NCI-H524 (cell line): ENCODE measurements around the gene UCKL1.
"Not testable (repeated sequence)": the region's sequence is repeated elsewhere in the genome, so short reads cannot be mapped to it uniquely, and the experiment has no call there.

Source experiments
- DNase-seq, 2 experiments: peaks; one replicate each; lab custom pipeline; 2025; lab: John Stamatoyannopoulos, UW

The UCKL1 gene

DNA sequence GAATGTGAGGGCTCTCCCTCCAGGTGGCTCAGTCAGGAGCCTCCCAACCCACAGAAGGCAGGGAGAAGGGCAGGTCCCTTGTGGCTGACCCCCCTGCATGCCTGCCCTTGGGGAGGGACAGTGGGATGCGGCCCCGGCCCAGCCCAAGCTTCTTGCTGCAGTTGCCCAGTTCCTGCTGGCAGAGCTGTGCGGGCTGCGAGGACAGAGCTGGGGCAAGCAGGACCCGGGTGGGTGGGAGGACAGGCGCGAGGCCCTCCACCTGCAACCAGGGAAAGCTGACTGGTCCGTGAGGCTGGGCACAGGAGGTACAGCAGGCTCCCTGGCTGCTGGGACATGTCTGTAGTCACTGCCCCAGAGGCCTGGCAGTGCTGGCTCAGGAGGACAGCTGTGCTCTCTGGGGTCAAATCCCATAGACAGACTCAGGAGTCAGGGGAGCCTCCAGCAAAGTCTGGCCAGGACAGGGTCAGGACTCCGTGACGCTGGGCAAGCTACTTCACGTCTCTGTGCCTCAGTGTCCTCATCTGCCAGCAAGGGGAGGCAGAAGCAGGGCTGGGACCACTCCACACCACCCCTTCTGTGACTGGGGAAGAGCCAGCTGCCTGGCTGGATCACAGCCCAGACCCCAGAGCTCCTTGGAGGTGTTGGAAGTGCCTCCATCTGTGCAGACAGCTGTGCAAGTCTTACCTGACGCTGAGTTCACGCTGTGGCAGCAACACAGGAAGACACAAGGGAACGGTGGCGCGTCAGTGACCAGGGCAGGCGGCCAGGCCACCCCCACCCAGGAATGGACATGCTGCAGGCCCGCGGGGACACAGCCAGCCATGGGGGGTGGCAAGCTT, 13.0 kb downstream of the UCKL1 start:
- peak; percentile 76 to 84 for DNase-seq

DNA sequence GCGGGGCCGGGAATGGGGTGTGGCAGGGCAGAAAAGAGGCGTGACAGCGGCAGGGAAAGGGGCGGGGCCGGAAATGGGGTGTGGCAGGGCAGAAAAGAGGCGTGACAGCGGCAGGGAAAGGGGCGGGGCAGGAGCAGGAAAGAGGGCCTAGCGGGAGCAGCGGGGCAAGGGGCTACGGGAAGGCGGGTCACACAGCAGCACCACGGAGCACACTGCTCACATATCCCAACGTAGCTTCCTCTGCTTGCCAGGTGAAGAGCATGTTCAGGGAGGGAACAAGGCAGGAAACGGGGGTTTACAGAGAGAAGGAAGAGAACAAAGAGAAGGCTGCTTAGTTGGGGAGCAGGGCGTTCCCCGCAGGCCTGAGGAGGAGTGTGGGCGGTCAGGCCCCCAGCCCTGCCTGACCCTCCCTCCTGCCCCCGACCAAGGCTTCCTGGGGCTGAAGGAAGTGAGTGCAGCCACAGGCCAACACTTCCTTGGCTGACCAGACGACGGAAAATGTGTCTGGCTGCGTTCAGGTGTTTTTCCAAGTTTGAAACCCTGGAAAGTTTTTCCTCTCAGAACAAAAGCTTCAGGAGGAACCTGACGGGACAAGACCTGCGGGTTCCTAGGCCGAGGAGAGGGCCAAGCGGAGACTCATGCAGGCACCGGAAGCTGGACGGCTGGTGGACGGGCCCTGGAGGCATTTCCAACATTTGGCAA, 13.8 kb downstream of the UCKL1 start:
- DNase-seq: no peak

DNA sequence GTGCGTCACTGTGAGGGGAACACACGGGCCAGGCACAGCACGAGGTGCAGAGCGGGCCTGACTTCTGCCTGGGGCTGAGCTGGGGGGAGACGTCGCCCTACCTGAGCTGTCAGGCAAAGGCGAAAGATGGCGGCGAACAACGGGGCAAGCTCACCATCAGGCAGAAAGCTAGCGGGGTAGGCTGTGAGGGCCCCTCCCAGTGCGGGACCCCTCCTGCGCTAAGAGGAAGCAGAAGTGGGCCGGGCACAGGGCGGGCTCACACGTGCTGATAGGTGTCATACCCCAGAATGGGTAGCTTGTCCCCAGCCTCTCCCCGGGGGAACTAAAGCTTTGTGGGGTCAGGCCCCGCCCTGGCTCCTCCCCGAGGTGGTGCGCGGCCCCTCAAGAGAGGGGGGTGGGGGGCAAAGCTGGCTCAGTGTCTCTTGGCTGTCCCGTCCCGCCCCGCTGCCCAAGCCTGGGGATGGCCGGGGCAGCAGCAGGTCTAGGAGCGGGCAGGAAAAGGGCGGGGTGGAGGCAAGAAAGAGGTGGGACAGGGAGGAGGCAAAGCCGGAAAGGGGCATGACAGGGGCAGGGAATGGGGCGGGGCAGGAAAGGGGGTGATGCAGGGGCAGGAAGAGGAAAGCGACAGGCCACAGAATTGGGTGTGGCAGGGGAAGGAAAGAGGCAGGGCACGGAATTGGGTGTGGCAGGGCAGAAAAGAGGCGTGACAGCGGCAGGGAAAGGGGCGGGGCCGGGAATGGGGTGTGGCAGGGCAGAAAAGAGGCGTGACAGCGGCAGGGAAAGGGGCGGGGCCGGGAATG, 14.7 kb downstream of the UCKL1 start:
- DNase-seq: no peak

DNA sequence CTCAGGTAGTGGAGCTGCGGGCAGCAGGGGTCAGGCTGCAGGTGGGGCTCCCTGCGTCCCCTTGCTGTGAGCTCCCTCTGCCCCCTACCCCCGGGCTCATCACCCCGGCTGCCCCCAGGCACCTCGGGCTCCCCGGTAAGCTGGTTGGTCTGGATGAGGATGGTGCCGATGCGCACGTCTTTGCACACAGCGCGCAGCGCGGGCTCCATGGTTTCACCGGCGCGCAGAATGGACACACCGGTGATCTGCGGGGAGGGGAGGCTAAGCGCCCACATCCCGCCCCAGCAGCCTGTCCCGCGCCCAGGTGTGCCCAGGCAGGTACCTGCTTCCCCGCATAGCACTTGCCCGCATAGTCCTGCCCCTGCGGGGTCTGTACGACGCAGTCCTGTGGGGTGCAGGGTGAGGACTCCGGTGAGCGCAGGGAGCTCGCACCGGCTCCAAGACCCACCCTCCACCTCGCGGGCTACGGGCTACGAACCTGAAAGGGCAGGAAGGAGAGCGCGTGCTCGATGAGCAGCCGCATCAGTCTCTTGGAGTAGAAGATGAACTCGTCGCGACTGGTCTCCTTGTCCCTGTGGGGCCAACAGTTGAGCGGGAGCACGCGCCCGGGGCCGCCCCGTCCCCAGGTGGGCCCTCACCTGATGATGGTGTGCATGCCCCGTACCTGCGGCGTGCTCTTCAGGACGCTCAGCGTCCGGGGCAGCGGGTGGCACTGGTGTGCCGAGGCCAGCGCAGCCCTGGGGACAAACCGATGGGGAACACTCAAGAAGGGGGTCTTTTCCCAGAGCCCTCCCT, 15.5 kb downstream of the UCKL1 start:
- DNase-seq: no peak

DNA sequence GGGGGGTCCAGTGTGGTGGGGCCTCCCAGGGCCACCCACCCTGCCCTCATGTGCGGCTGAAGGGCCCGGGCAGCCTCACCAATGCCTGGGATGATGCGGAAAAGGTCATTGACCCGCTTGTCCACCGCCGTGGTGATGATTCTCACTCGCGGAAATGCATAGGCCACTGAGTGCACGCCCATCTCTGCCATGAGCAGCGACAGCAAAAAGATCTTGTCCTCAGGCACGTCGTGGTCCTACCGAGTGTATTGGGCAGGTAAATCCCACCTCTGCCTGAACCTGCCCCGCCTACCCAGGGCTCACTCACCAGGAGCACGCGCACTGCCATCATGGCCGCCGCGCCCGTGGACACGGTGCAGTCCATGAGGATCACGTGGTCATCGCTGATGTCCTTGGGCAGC, 16.1 kb downstream of the UCKL1 start:
- no peak for DNase-seq

DNA sequence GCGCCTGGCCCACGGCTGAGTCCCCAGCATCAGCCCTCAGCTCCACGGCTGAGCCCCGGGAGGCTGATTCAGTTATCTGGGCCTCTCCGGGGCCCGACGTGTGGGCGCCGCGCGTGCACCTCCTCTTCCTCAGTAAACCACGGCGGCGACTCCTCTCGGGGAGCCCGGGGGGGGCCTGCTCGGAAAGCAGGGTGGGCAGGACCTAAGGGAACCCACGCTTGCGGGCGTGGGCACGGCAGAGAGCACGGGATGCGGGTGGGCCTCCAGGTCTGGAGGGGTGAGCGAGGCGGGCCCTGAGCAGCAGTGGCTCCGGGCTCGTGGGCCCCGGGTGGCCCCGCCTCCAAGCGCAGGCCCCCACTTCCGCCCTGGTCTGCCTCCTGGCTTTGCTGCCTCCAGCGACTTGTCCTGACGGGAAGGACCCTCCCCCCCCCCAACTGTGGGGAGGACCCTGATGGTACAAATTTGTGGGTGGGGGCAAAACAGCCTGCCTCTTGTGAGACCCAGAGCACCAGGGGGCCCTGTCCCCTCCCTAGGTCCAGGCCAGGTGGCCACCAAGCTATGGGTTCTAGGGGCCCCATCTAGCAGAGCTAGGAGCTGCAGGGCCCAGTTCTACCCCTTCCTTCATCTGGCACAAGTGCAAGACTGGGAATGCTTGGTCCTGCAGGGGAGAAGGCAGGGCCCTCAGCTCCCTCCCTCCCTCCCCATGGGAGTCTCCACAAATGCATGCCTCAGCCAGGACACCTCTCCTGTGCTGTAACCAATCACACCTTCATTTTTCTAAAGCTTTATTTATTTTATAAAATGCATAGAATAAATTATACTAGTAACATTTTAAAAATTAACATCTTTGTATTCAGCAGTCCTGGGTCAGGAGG, 16.9 kb downstream of the UCKL1 start:
- DNase-seq: no peak

DNA sequence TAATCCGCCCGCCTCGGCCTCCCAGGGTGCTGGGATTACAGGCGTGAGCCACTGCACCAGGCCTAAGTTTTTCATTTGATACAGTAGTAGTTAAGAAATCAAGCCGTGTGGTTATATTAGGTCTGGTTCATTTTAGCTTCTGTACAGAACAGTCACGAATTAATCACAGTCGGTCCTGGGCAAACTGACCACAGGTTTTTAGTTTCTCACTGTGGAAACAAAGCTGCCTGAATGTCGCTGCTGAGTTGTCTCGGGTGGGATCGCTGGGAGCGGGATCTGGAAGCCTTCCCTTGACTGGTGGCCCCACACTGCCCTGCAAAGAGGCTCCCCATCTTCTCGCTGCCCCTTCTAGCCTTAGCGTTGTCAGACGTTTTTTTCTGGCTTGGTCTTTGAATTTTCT, 18.6 kb downstream of the UCKL1 start:
- DNase-seq: no peak

DNA sequence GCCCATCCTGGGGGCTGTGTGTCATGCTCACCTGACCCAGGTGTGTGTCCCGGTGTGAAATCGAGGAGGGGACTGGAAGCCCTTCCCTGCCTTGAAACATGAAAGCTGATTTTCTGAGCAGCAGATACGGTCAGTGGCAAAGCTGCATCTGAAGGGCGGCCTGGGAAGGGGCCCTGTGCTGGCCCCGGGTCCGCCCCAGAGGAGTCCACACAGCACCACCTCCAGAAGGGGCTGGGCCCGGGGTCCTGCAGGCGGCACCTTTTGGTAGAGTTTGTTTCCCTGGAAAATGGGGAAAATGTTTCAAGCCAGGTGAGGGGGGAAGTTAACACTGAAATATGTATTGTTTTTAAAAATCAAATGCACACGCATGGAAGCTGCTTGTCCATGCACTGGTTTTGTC, 20.8 kb downstream of the UCKL1 start:
- no peak for DNase-seq

DNA sequence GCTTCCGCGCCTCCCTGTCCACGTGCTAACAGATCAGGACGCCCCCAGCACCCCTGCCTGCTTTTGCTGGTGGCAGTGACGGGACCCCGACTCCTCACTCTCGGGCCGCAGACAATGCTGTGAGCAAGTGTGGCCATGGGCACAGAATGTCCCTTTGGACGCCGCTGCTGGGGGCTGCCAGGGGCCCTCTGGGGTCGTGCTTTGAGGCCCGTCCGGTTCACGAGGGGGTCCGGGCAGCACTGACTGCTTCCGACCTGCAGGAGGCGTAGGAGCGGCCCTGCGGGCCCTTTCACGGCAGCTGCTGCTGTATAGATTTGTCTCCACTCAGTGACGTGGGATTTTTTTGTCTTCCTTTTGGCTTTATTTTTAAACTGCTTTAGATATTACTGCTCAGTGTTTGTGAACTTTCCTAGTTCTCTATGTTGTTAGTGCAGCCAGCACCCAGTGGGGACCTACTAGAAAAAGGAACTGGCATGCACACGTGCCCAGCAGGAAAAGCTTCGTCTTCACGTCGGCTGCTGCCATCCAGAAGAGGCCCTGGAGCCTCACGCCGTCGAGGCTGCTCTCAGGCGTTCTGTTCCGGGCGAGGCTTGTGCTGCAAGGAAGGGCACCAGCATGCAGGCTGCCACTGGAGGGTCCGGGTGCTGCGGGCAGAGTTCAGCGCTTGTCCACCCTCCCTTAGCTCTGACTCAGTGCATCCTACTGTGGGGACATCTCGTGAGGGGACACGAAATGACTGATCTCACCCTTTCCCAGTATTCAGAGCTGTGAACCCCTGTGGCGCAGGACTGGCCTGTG, 21.7 kb downstream of the UCKL1 start:
- DNase-seq: no peak

DNA sequence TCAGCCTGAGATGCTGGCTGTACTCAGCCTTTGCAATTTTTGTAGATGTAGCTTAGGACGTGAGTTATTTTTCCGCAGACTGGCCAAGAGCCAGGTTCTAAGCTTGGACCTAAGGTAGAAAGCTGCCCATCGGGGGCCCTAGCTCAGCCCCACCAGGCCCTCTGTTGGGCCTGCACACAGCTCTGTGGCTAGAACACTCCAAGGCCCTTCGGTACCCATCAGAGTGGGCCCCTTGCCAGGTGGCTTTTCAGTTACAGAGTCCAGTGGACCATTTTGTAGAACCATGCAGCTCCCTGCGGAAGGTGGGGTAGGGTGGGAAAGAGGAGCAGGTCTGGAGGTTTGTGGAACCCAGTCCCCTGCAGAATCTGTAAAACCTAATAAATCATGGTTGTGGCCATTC, 22.6 kb downstream of the UCKL1 start:
- DNase-seq: no peak

DNA sequence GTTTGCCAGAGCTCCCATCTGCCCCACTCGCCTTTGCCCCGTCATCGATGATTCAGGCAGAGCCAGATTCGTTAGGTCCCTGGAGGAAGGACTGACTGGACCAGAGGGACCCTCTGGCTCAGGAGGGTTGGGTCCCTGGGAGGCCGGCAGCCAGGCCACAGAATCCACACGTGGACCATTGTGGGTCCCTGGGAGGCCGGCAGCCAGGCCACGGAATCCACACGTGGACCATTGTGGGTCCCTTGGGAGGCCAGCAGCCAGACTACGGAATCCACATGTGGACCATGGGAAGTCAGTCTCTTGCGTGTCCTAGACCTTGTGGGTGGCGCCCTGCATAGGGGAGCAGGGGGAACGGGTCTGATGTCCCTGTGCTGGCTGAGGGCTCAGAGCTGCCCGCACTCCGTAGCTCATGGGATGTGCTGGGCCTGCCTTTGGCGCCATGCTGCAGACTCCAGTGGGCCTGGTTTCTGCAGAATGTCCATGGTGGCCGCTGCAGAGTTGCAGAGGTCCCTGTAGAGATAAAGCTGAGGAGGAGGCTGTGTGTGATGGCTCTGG, 23.5 kb downstream of the UCKL1 start:
- no peak for DNase-seq

DNA sequence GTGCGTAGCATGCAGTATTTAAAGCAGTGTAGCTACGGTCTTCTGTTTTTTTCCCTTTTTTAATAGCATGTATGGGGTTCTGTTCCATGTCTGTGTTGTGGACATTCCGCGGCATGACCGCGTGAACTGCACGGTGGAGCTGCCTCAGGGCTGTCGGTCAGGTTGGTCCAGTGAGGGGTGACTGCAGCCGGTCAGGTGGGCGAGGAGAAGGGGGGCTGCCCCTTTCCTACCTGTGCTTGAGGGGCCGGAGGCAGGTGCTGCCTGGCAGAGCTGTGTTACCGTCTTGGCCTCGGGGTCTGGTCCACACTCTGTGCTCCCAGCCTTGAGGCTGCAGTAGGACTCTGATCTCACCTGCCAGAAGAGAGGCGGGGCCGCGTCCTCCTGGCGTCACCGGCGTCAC, 24.5 kb downstream of the UCKL1 start:
- DNase-seq: no peak

DNA sequence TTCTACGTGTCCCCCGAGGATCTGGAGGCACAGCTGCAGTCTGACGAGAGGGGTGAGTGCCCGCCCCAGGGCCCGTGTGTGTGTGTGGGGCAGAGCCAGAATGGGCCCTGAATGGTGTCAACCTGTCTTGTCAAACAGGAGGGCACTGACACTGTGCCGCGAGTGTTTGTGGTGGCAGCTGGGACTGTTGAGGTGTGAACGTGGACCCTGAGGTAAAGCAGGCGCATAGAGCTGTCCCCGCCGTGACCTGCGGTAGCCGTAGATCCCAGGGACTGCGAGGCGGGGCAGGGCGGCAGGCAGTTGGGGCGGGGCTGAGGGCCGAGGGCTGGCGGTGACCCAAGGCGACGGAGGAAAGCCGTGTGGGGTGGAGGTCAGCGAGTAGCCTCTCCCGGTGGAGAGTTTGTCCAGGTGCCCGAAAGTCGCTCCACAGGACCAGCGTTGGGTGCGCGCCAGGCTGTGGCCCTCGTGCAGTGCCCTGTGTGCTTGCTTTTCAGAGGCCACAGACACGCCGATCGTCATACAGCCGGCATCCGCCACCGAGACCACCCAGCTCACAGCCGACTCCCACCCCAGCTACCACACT, 25.2 kb downstream of the UCKL1 start:
- DNase-seq: no peak

DNA sequence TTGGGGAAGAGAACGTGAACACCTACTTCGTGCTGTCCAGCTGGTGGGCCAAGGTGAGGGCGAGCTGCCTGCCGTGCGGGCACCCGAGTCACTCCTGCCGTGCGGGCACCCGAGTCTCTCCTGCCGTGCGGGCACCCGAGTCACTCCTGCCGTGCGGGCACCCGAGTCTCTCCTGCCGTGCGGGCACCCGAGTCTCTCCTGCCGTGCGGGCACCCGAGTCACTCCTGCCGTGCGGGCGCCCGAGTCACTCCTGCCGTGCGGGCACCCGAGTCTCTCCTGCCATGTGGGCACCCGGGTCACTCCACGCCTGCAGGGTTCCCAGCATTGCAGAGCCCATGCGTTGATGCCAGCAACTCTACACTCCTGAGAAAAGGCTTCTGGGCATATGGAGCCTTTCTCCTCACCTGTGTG, 26.7 kb downstream of the UCKL1 start:
- DNase-seq: not testable (repeated sequence)

DNA sequence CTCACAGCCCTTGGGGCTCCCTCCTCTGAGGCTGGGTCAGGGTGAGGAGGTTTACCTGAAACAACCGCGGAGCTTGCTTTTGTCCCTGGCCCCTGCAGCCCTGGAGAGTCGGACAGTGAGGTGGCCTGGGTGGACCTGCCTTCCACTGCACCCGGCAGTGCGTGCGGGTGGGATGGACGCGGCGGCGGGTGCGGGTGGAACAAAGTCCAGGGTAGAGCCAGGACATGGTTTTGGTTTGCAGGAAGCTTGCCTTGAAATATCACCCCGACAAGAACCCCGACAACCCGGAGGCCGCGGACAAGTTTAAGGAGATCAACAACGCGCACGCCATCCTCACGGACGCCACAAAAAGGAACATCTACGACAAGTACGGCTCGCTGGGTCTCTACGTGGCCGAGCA, 27.1 kb downstream of the UCKL1 start:
- no peak for DNase-seq

DNA sequence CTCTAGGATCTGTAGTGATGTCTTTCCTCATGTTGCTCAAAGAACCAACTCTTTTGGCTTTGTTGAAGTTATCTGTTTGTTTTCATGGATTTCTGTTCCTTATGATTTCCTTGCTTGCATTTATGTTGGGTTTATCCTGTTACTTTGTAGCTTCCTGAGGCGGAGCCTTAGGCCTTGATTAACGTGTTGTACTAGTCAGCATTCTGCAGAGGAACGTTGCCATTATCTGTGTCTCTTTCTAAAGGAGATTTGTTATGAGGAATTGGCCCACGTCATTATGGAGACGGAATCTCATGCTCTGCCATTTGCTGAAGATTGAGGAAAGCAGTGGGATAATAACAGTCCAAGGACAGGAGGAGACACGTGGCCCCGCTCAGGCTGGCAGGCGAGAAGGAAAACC, 29.9 kb downstream of the UCKL1 start:
- DNase-seq: no peak

DNA sequence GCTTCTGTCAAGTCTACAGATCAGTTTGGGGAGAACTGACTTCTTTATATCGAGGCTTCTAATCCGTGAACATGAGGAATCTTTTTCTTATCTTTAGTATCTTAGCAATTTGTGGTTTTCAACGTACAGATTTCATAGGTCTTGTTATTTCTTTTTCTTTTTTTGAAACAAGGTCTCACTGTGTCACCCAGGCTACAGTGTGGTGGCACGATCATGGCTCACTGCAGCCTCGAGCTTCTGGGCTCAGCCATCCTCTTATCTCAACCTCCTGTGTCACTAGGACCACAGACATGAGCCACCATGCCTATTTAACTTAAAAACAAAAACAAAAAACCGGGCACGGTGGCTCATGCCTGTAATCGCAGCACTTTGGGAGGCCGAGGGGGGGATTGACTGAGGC, 32.0 kb downstream of the UCKL1 start:
- no peak for DNase-seq

DNA sequence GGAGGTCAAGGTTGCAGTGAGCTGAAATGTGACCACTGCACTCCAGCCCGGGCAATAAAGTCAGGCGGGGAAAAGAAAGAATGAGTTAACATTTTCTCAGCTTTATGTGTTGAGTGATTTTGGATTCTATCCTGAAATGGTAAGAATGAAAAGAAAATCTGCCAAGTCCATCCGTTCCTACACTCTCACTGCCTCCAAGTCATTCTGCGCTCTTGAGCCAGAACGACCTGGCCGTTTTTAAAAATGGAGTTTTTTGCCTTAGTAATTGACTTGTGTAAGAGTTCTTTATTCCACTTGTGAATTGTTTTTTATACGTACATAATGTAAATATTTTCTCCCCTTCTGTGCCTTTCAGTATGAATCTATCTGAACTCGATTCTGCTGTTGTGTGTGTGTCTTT, 32.6 kb downstream of the UCKL1 start:
- no peak for DNase-seq

DNA sequence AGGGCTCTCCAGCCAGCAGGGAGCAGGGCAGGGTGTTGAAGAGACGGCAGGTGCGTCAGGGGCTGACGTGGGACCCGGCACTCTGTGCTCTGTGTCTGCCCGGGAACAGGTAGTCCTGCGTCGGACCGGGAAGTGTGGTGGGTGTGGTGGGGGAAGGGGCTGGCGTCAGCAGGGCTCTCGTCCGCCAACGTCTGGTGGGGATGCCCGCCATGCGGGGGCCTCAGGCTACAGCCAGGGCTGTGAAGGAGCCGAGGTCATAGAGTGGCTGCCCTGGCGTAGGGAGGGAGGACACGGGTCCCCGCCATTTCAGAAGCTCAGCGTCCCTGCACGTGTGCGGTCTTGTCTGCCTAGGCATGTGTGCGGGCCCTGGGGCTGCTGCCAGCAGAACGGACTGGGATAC, 36.0 kb downstream of the UCKL1 start:
- no peak for DNase-seq
